OCI-LY3 (cell line): ENCODE measurements around the gene DQX1.

ENCODE experiments used
- CTCF ChIP-seq: fragments of 200-600, 300-600 bp; sonication (generic); IDR thresholded peaks from 2 replicates; pipeline ENCODE4 v1.5.1; 2014; ENCODE audit warnings: antibody characterized with exemption, low read length, low read depth
- EZH2phosphoT487 ChIP-seq: fragments of 200-600 bp; shearing (Covaris generic); IDR thresholded peaks from 2 replicates; pipeline ENCODE4 v1.6.1; 2018; ENCODE audit warnings: antibody characterized with exemption, mixed run types, low read depth

- TF ChIP-seq CTCF (no peak), EZH2phosphoT487 (no peak)
Measured at GRCh38 chr2:74529357-74530238, 3.6 kb upstream of the DQX1 start, which contains the start of the genes AUP1 and HTRA2.
